M059J (cell line): ENCODE measurements around the gene NLRC5. TPM values are rescaled to one million over a fixed set of nuclear protein-coding genes. Genes with fewer than 3 reads are reported as not detected.
A peak's percentile ranks its signal among the peaks of the same experiment; 100 is the strongest.
"Not testable (repeated sequence)": the region's sequence is repeated elsewhere in the genome, so short reads cannot be mapped to it uniquely, and the experiment has no call there.

ENCODE experiments used
- DNase-seq: peaks from one replicate; pipeline ENCODE4 v3.0.0-alpha.2; 2012; ENCODE audit warnings: low read depth
- total RNA-seq: library from RNA; depleted of rRNA; stranded (reverse); fragments of >200 nt; shearing (Covaris generic); gene quantifications from 2 replicates; pipeline ENCODE4 v1.2.3, GENCODE V29; 2014

The NLRC5 gene
- total RNA-seq, 1 experiment from 2014 or later = 31.1 TPM

- DNase-seq = no peak
Observed at GRCh38 chr16:57043248-57043647, 53.9 kb downstream of the NLRC5 start.

DNA sequence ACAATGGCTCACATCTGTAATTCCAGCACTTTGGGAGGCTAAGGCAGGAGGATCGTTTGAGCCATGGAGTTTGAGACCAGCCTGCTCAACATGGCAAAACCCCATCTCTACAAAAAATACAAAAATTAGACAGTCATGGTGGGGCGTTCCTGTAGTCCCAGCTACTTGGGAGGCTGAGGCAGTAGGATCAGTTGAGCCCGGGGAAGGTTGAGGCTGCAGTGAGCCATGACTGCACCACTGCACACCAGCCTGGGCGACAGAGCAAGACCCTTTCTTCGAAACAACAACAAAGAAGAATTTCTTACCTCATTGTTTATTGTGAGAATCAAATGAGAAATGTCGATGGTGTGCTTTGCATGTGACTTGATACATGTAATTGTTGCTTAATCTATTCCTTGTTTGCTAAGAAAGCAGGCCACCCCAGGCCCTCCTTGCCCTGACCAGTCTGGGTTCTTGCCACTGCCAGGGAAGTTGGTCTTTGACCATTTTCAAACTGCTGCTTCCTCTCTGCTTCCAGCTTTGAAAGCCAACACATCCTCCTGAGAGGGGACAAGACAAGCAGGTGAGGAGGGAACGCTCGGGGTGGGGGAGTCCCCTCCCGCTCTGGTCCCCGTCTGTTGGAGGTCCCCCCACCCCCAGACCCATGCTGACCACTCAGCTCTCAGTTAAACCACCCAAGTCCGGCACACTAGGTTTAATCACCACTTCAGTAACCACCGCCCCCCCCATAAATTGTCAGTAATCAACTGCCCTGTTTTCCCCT lies 55.8 kb downstream of the NLRC5 start:
- no peak for DNase-seq

GRCh38 chr16:57045694-57046381 lies 56.5 kb downstream of the NLRC5 start:
- no peak for DNase-seq

DNA sequence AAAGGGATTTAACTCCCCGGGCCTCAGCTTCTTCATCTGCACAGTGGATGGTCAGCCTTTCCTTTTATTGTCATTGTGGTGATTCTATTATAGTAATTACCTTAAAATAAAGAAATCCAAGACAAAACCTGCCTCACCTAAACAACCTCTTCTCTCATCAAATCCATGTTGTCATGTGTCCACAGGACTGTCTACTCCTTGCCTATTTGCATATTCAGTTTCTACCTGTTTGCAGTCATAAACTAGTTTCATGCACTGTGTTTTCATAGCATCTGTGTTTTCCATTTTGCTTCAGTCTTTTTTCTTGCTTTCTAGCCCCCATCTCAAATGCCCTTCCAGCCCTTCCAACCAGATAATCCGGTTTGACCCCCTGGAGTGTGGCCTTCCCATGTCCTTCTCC lies 58.7 kb downstream of the NLRC5 start:
- no peak for DNase-seq

DNA sequence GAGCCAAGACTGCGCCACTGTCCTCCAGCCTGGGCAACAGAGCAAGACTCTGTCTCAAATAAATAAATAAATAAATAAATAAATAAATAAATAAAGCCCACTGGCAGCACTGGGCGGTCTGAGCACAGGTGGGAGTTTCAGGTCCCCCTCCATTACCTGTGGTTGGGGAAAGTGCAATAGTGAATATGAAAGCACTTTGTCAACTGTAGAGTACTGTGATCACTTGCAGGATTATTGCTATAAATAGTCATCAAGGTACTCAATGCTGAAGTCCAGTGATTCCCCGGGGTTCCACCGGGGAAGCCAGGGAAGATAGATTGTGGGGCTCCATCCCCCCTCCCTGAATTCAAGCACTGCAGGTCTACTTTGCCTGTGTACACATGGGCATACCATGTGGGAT lies 60.3 kb downstream of the NLRC5 start:
- DNase-seq = no peak

- no peak for DNase-seq
Observed at GRCh38 chr16:57051696-57052228, 62.4 kb downstream of the NLRC5 start.

DNA sequence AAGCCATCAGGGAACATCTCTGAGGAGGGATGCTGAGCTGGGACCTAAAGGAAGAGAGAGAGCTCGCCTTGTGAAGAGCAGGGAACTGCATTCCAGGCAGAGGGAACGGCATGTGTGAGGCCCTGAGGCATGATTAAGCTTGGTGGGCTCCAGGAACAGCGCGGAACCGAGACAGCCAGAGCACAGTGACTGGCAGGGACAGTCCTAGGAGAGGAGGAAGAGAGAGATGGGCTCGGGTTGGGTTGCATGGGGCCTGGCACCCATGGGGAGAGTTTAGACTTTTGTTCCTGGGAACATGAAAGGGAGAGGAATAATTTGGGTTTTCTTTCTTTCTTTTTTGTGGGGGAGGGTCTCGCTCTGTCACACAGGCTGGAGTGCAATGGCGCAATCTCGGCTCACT lies 63.8 kb downstream of the NLRC5 start:
- no peak for DNase-seq

DNA sequence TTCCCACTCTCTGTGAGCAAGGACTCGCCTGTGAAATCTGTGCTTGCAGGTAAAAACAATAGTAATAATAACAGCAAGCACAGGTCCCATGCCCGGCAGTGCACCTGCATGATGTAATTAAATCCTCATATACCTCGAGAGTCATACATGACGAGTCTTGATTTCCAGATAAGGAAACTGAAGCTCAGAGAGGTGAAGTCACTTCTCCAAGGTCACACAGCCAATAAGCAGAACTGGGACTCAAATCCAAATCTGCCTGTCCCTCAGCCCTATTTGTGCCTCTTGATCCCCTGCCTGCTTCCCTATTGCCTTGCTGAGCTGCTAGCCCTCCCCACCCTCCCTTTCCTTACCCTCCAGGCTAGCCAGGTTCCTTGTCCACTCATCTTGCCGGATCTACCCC lies 65.0 kb downstream of the NLRC5 start:
- DNase-seq = no peak

DNA sequence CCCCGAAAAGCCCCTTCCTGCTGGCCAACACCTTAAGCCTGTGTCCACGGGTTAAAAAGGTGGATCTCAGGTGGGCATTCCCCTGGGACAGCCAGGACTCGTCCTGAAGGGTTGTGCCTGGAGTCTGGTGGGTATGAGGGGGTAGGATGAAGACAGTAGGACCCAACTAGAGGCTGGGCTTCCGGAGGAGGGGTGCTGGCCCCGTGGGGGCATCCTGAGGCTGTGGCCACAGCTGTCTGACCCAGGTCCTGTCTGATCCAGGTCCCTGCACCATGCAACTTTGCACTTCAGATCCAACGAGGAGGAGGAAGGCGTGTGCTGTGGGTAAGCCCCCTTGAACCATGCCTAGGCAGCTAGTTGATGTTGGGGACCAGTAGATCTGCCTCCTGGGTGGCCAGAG lies 65.4 kb downstream of the NLRC5 start:
- no peak for DNase-seq

DNA sequence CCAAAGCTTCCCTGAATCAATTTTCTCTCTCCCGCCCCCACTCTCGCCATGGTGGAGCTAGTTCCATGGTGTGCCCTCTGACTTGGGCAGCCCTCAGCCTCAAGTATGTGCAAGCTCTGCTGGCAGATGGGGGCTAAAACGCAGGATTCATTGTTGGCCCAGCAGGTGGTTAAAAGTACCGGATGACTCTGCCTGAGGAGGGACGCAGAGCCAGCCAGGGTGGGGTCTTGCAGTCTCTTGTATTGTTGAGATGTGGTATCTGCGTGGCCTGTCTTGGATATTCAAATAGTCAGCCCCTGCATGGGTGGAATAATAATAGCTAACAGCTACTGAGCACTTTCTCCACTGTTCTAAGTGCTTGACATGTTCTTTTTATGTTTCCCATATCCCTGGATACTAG lies 66.3 kb downstream of the NLRC5 start:
- DNase-seq = no peak

- no peak for DNase-seq
Observed at GRCh38 chr16:57058291-57058861, 69.0 kb downstream of the NLRC5 start.

GRCh38 chr16:57060323-57061083 lies 71.1 kb downstream of the NLRC5 start:
- no peak for DNase-seq

GRCh38 chr16:57061084-57061905 lies 71.9 kb downstream of the NLRC5 start:
- peak; percentile 92 for DNase-seq

GRCh38 chr16:57062329-57062728 lies 73.0 kb downstream of the NLRC5 start:
- no peak for DNase-seq

DNA sequence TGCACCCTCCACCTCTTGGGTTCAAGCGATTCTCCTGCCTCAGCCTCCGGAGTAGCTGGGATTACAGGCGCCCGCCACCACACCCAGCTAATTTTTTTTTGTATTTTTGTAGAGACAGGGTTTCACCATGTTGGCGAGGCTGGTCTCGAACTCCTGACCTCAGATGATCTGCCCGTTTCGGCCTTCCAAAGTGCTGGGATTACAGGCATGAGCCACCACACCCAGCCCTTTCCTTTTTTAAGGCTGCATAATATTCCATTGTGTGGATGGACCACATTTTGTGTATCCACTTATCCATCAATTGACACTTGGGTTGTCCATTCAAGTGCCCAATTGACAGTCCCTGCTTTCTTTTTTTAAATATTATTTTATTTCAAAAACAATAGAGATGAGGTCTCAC lies 73.8 kb downstream of the NLRC5 start:
- DNase-seq = not testable (repeated sequence)

GRCh38 chr16:57064995-57065394 lies 75.6 kb downstream of the NLRC5 start:
- no peak for DNase-seq

DNA sequence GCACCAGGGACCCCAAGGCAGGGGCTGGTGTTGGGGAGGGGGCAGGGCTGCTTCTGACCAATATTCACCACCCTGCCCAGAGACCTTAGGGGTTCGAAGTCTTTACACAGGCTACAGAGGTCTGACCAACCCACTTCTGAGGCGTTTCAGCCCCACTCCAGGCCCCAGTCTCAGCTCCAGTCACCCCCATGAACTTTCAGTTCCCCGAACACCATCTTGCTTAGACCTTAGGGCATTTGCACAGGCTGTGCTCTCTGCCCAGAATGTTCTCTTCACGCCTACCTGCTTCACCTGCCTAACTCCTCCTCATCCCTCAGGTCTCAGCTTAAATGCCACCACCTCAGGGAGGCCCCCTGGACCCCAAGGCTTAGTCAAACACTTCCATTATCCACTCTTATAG lies 77.3 kb downstream of the NLRC5 start:
- no peak for DNase-seq

GRCh38 chr16:57067347-57067746 lies 78.0 kb downstream of the NLRC5 start:
- no peak for DNase-seq

DNA sequence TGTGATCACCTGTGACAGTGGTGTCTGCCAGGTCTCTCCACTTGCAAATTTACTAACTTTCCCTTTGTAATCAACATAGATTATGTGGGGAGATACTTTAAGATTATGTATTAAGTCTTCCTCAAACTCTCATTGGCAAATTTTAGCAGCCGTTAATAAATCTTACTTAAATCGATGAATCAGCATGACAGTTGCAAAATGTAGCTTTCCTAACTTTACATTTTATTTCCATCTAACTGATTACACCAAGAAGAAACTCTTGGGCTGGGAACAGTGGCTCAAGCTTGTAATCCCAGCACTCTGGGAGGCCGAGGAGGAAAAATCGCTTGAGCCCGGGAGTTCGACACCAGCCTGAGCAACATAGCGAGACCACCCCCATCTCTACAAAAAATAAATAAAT lies 79.7 kb downstream of the NLRC5 start:
- no peak for DNase-seq

DNA sequence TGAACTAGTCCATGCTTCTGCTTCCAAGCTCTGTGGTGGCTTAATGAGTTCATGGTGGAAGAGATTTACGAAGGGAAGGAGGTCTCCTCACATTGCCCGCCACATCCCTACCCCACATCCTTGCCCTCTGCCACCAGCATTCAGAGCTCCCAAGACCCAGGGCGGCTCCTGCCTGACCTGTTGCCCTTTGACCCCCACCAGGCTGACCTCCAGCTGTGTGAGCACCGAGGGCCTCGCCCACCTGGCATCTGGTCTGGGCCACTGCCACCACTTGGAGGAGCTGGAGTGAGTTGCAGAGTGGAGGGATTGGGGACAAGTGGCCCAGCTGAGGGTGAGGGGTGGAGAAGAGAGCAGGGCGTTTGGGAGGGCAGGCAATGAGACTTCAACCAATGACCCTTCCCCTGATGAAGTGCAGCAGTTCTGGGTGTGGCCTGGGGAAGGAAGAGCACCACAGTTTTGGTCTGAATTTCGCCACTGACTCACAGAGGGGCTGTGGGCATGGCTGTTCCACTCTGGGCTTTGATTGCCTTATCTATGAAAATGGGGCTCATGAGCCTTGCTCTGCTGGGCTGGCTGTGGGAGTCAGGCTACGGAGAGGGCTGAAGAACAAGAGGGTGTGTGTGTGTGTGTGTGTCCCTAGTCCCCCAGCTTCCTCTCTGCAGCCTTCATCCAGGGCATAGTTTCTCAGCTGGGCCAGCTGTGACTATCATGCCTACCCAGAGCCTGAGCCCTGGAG lies 80.4 kb downstream of the NLRC5 start:
- DNase-seq = no peak

DNA sequence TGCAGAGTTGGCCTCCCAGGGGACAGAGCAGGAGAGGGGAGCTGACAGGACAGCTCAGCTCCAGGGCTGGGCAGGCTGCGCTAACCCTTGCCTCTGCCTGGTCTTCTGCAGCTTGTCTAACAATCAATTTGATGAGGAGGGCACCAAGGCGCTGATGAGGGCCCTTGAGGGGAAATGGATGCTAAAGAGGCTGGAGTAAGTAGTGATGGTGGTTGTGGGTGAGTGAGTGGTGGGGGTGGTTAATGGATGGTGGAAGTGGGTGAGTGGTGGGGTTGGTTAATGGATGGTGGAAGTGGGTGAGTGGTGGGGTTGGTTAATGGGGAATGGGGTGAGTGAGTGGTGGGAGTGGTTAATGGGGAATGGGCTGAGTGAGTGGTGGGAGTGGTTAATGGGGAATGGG lies 81.1 kb downstream of the NLRC5 start:
- no peak for DNase-seq
